Pons (tissue), 1 donor: ENCODE measurements around the gene APH1A.
"Not testable (repeated sequence)": the region's sequence is repeated elsewhere in the genome, so short reads cannot be mapped to it uniquely, and the experiment has no call there.

Source experiments
- DNase-seq: peaks from one replicate; pipeline ENCODE4 v3.0.0-alpha.2; 2016; ENCODE audit warnings: low spot score

APH1A gene

GRCh38 chr1:150268705-150269403 is at the start of gene APH1A:
Gene APH1A, minus strand, starts transcription at chr1:150269016. Its CDS starts 206 bp downstream, at chr1:150268810.
- DNase-seq: peak; percentile 98

- DNase-seq: not testable (repeated sequence)
These were observed 45.9 kb upstream of the APH1A start for GRCh38 chr1:150314691-150315090.

- DNase-seq: no peak
These were observed 42.9 kb upstream of the APH1A start for GRCh38 chr1:150311762-150312161.

- no peak for DNase-seq
These were observed 41.1 kb upstream of the APH1A start for GRCh38 chr1:150309758-150310508.

- DNase-seq: not testable (repeated sequence)
These were observed 39.8 kb upstream of the APH1A start for GRCh38 chr1:150308585-150308984.

GRCh38 chr1:150302902-150303301 is 34.1 kb upstream of the APH1A start:
- no peak for DNase-seq

- peak; percentile 46 for DNase-seq
These were observed 33.5 kb upstream of the APH1A start for GRCh38 chr1:150302338-150302737.

- no peak for DNase-seq
These were observed 30.9 kb upstream of the APH1A start for GRCh38 chr1:150299716-150300115.

- no peak for DNase-seq
These were observed 26.7 kb upstream of the APH1A start for GRCh38 chr1:150295476-150295875.

GRCh38 chr1:150293433-150294253 is 24.8 kb upstream of the APH1A start, which contains the start of gene MRPS21:
Gene MRPS21, plus strand, starts transcription at chr1:150293861. Its CDS starts 506 bp downstream, at chr1:150294367.
- DNase-seq: peak; percentile 93

- DNase-seq: no peak
These were observed 20.0 kb upstream of the APH1A start for GRCh38 chr1:150288822-150289221.

GRCh38 chr1:150288382-150288781 is 19.6 kb upstream of the APH1A start:
- no peak for DNase-seq

- no peak for DNase-seq
These were observed 14.4 kb upstream of the APH1A start for GRCh38 chr1:150283260-150283659.

GRCh38 chr1:150282558-150282958 is 13.7 kb upstream of the APH1A start:
- DNase-seq: no peak

GRCh38 chr1:150281758-150282557 is 13.1 kb upstream of the APH1A start, which contains the start of gene CIART:
Gene CIART, plus strand, starts transcription at chr1:150282554. Its CDS starts 714 bp downstream, at chr1:150283268.
- peak; percentile 97 for DNase-seq

- DNase-seq: peak; percentile 89
These were observed 12.5 kb upstream of the APH1A start for GRCh38 chr1:150281221-150281757.

- no peak for DNase-seq
These were observed 11.4 kb upstream of the APH1A start for GRCh38 chr1:150280138-150280707.

GRCh38 chr1:150273311-150273710 is 4.5 kb upstream of the APH1A start:
- DNase-seq: peak; percentile 49

GRCh38 chr1:150271291-150271959 is 2.6 kb upstream of the APH1A start:
- DNase-seq: no peak

- DNase-seq: no peak
These were observed 635 bp upstream of the APH1A start for GRCh38 chr1:150269451-150269850.
